HEK293 (cell line): ENCODE measurements around the gene SH3GLB1.
A peak's percentile ranks its signal among the peaks of the same experiment; 100 is the strongest.

Experiments used
- CTCF ChIA-PET: fragments of 350-600 bp; formaldehyde crosslinking; extraction: SDS; loops from one replicate; lab custom pipeline; 2021; ENCODE audit warnings: antibody characterized with exemption; lab: Yijun Ruan, JAX
- POLR2A ChIA-PET: fragments of 300-600 bp; formaldehyde crosslinking; extraction: SDS; loops from one replicate; lab custom pipeline; 2020; ENCODE audit warnings: antibody characterized with exemption, inconsistent platforms; lab: Yijun Ruan, JAX
- H3K27ac ChIP-seq: fragments of 200-500 bp; sonication (Bioruptor generic); 2 replicates; pipeline ENCODE4 v1.5.1; 2014; ENCODE audit warnings: low read depth, low read length, control low read depth, inconsistent platforms; ENCODE audit errors: extremely low read depth
- H3K36me3 ChIP-seq, 2 experiments: fragments of 200-500 bp in 1 of 2; sonication (Bioruptor generic) in 1 of 2; 1 replicate in 1 of 2; 2 replicates in 1 of 2; pipeline ENCODE4 v1.5.1; 2014 to 2017; ENCODE audit warnings: inconsistent platforms in 2 of 2, low read length in 2 of 2; ENCODE audit not compliant: control insufficient read depth in 2 of 2, insufficient read depth in 1 of 2
- H3K4me1 ChIP-seq: fragments of 200-500 bp; sonication (Bioruptor generic); 2 replicates; pipeline ENCODE4 v1.5.1; 2014; ENCODE audit warnings: mild to moderate bottlenecking, low read length, inconsistent platforms; ENCODE audit not compliant: control insufficient read depth, insufficient read depth
- H3K4me3 ChIP-seq: 2 replicates; pipeline ENCODE4 v1.5.1; 2011; ENCODE audit warnings: low read depth, mild to moderate bottlenecking, control low read depth, low read length, moderate library complexity
- H3K9me3 ChIP-seq: fragments of 200-500 bp; sonication (Bioruptor generic); 2 replicates; pipeline ENCODE4 v1.5.1; 2014; ENCODE audit warnings: low read depth, low read length, inconsistent platforms; ENCODE audit not compliant: control insufficient read depth, insufficient read depth
- GLI2 ChIP-seq: fragments of 450-650 bp; formaldehyde crosslinking; IDR thresholded peaks from 2 replicates; pipeline ENCODE4; 2017; ENCODE audit warnings: missing biosample characterization, missing genetic modification characterization, low read depth, borderline replicate concordance
- GLI4 ChIP-seq: fragments of 450-650 bp; formaldehyde crosslinking; IDR thresholded peaks from 2 replicates; pipeline ENCODE4 v1.5.1; 2016; ENCODE audit warnings: missing biosample characterization, missing genetic modification characterization
- GLIS2 ChIP-seq: fragments of 450-650 bp; formaldehyde crosslinking; IDR thresholded peaks from 2 replicates; pipeline ENCODE4 v1.5.1; 2016; ENCODE audit warnings: missing biosample characterization, missing genetic modification characterization
- HOXD13 ChIP-seq: sonication (generic); formaldehyde crosslinking; IDR thresholded peaks from 2 replicates; pipeline ENCODE4 v1.8.0; 2022; ENCODE audit warnings: missing genetic modification reagents, borderline replicate concordance
- MYNN ChIP-seq: fragments of 450-650 bp; formaldehyde crosslinking; IDR thresholded peaks from 2 replicates; pipeline ENCODE4 v1.5.1; 2016; ENCODE audit warnings: missing biosample characterization, missing genetic modification characterization, borderline replicate concordance
- OSR2 ChIP-seq: fragments of 450-650 bp; formaldehyde crosslinking; IDR thresholded peaks from 2 replicates; pipeline ENCODE4 v1.5.1; 2016; ENCODE audit warnings: missing biosample characterization, missing genetic modification characterization
- SCRT2 ChIP-seq: fragments of 450-650 bp; formaldehyde crosslinking; IDR thresholded peaks from 2 replicates; pipeline ENCODE4 v1.5.1; 2016; ENCODE audit warnings: missing biosample characterization, missing genetic modification characterization
- SP7 ChIP-seq: fragments of 450-650 bp; formaldehyde crosslinking; IDR thresholded peaks from 2 replicates; pipeline ENCODE4 v1.5.1; 2016; ENCODE audit warnings: missing biosample characterization, missing genetic modification characterization
- TCF7L2 ChIP-seq: IDR thresholded peaks from 2 replicates; pipeline ENCODE4 v1.6.1; 2011; ENCODE audit warnings: low read depth, mild to moderate bottlenecking, inconsistent platforms, low read length, moderate library complexity, borderline replicate concordance
- ZBTB20 ChIP-seq: fragments of 450-650 bp; formaldehyde crosslinking; IDR thresholded peaks from 2 replicates; pipeline ENCODE4 v1.5.1; 2016; ENCODE audit warnings: missing biosample characterization, missing genetic modification characterization
- ZBTB7A ChIP-seq: fragments of 450-650 bp; formaldehyde crosslinking; IDR thresholded peaks from 2 replicates; pipeline ENCODE4 v1.5.1; 2016; ENCODE audit warnings: low read depth, missing biosample characterization, missing genetic modification characterization
- ZFP69B ChIP-seq: fragments of 450-650 bp; formaldehyde crosslinking; IDR thresholded peaks from 2 replicates; pipeline ENCODE4 v1.5.1; 2016; ENCODE audit warnings: missing biosample characterization, missing genetic modification characterization
- ZNF138 ChIP-seq: fragments of 450-650 bp; formaldehyde crosslinking; IDR thresholded peaks from 2 replicates; pipeline ENCODE4 v1.5.1; 2016; ENCODE audit warnings: missing biosample characterization, missing genetic modification characterization, borderline replicate concordance
- ZNF19 ChIP-seq: fragments of 450-650 bp; formaldehyde crosslinking; IDR thresholded peaks from 2 replicates; pipeline ENCODE4; 2016; ENCODE audit warnings: missing biosample characterization, missing genetic modification characterization, low read depth
- ZNF214 ChIP-seq: fragments of 450-650 bp; formaldehyde crosslinking; IDR thresholded peaks from 2 replicates; pipeline ENCODE4 v1.5.1; 2017; ENCODE audit warnings: missing biosample characterization, mild to moderate bottlenecking, missing genetic modification characterization, borderline replicate concordance
- ZNF266 ChIP-seq: fragments of 450-650 bp; formaldehyde crosslinking; IDR thresholded peaks from 2 replicates; pipeline ENCODE4 v1.5.1; 2016; ENCODE audit warnings: missing biosample characterization, missing genetic modification characterization, low read depth
- ZNF302 ChIP-seq: fragments of 450-650 bp; formaldehyde crosslinking; IDR thresholded peaks from 2 replicates; pipeline ENCODE4 v1.5.1; 2016; ENCODE audit warnings: missing biosample characterization, missing genetic modification characterization, low read depth
- ZNF311 ChIP-seq: fragments of 450-650 bp; formaldehyde crosslinking; IDR thresholded peaks from 2 replicates; pipeline ENCODE4 v1.5.1; 2017; ENCODE audit warnings: missing biosample characterization, missing genetic modification characterization, borderline replicate concordance
- ZNF350 ChIP-seq: fragments of 450-650 bp; formaldehyde crosslinking; IDR thresholded peaks from 2 replicates; pipeline ENCODE4 v1.5.0; 2017; ENCODE audit warnings: missing biosample characterization, mild to moderate bottlenecking, missing genetic modification characterization
- ZNF473 ChIP-seq: fragments of 450-650 bp; formaldehyde crosslinking; IDR thresholded peaks from 2 replicates; pipeline ENCODE4 v1.5.1; 2017; ENCODE audit warnings: missing biosample characterization, missing genetic modification characterization
- ZNF501 ChIP-seq: fragments of 450-650 bp; formaldehyde crosslinking; IDR thresholded peaks from 2 replicates; pipeline ENCODE4 v1.5.1; 2016; ENCODE audit warnings: missing biosample characterization, missing genetic modification characterization
- ZNF530 ChIP-seq: fragments of 450-650 bp; formaldehyde crosslinking; IDR thresholded peaks from 2 replicates; pipeline ENCODE4 v1.5.1; 2016; ENCODE audit warnings: low read depth, missing biosample characterization, missing genetic modification characterization
- ZNF600 ChIP-seq: fragments of 450-650 bp; formaldehyde crosslinking; IDR thresholded peaks from 2 replicates; pipeline ENCODE4 v1.5.1; 2016; ENCODE audit warnings: missing biosample characterization, missing genetic modification characterization
- ZNF645 ChIP-seq: fragments of 450-650 bp; formaldehyde crosslinking; IDR thresholded peaks from 2 replicates; pipeline ENCODE4; 2016; ENCODE audit warnings: missing biosample characterization, missing genetic modification characterization
- ZNF664 ChIP-seq: fragments of 450-650 bp; formaldehyde crosslinking; IDR thresholded peaks from 2 replicates; pipeline ENCODE4 v1.5.1; 2016; ENCODE audit warnings: missing biosample characterization, missing genetic modification characterization
- ZNF768 ChIP-seq: fragments of 450-650 bp; formaldehyde crosslinking; IDR thresholded peaks from 2 replicates; pipeline ENCODE4 v1.5.1; 2018; ENCODE audit warnings: missing biosample characterization, mild to moderate bottlenecking, missing genetic modification characterization
- ZXDB ChIP-seq: fragments of 450-650 bp; formaldehyde crosslinking; IDR thresholded peaks from 2 replicates; pipeline ENCODE4 v1.5.1; 2016; ENCODE audit warnings: missing biosample characterization, missing genetic modification characterization
- TF ChIP-seq, protein P1 (sequence below): fragments of 450-650 bp; formaldehyde crosslinking; IDR thresholded peaks from 2 replicates; pipeline ENCODE4 v1.5.1; 2017; ENCODE audit warnings: missing biosample characterization, missing genetic modification characterization
- TF ChIP-seq, protein P2 (sequence below): fragments of 450-650 bp; formaldehyde crosslinking; IDR thresholded peaks from 2 replicates; pipeline ENCODE4 v1.5.1; 2016; ENCODE audit warnings: missing biosample characterization, missing genetic modification characterization

SH3GLB1 gene

GRCh38 chr1:86778569-86779239, 74.3 kb downstream of the SH3GLB1 start (continued):
- TF ChIP-seq, protein P1, sequence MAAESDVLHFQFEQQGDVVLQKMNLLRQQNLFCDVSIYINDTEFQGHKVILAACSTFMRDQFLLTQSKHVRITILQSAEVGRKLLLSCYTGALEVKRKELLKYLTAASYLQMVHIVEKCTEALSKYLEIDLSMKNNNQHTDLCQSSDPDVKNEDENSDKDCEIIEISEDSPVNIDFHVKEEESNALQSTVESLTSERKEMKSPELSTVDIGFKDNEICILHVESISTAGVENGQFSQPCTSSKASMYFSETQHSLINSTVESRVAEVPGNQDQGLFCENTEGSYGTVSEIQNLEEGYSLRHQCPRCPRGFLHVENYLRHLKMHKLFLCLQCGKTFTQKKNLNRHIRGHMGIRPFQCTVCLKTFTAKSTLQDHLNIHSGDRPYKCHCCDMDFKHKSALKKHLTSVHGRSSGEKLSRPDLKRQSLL (tag by site-specific recombination) = no peak
- TF ChIP-seq ZXDB (tag by site-specific recombination) = no peak

- POLR2A ChIA-PET = no interaction called here
- peak overlapping the region; percentile 53 for H3K27ac ChIP-seq
- CTCF ChIA-PET = interaction anchor here (0.7 to 3.5 kb wide), 6 partner anchors 31 to 276 kb away, joined by 3 to 16 read pairs (median 6); no protein-coding TSS in a partner anchor
- no peak for TF ChIP-seq MYNN (tag by site-specific recombination)
- no peak for TF ChIP-seq ZNF311 (tag by site-specific recombination)
- TF ChIP-seq ZBTB7A (tag by site-specific recombination) = no peak
- TF ChIP-seq, protein P2, sequence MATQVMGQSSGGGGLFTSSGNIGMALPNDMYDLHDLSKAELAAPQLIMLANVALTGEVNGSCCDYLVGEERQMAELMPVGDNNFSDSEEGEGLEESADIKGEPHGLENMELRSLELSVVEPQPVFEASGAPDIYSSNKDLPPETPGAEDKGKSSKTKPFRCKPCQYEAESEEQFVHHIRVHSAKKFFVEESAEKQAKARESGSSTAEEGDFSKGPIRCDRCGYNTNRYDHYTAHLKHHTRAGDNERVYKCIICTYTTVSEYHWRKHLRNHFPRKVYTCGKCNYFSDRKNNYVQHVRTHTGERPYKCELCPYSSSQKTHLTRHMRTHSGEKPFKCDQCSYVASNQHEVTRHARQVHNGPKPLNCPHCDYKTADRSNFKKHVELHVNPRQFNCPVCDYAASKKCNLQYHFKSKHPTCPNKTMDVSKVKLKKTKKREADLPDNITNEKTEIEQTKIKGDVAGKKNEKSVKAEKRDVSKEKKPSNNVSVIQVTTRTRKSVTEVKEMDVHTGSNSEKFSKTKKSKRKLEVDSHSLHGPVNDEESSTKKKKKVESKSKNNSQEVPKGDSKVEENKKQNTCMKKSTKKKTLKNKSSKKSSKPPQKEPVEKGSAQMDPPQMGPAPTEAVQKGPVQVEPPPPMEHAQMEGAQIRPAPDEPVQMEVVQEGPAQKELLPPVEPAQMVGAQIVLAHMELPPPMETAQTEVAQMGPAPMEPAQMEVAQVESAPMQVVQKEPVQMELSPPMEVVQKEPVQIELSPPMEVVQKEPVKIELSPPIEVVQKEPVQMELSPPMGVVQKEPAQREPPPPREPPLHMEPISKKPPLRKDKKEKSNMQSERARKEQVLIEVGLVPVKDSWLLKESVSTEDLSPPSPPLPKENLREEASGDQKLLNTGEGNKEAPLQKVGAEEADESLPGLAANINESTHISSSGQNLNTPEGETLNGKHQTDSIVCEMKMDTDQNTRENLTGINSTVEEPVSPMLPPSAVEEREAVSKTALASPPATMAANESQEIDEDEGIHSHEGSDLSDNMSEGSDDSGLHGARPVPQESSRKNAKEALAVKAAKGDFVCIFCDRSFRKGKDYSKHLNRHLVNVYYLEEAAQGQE = no peak
- no peak for TF ChIP-seq ZNF473 (tag by site-specific recombination)
- TF ChIP-seq ZNF645 = no peak
- no peak for TF ChIP-seq GLI2 (tag by site-specific recombination)
- TF ChIP-seq ZNF530 (tag by site-specific recombination) = no peak
- peak; percentile 27; the same call in 1 of the 2 replicates for TF ChIP-seq SCRT2 (tag by site-specific recombination)
- TF ChIP-seq HOXD13 (CRISPR knock-in tag) = no peak
- TF ChIP-seq GLIS2 (tag by site-specific recombination) = no peak
- TF ChIP-seq ZFP69B = no peak
- no peak for TF ChIP-seq GLI4 (tag by site-specific recombination)
- TF ChIP-seq ZBTB20 (tag by site-specific recombination) = 0 out of 2 replicates have a peak, but pooled peaks have one; percentile 33
- peak; percentile 81 for TF ChIP-seq OSR2 (tag by site-specific recombination)
- TF ChIP-seq ZNF138 = no peak
- no peak for TF ChIP-seq ZNF19 (tag by site-specific recombination)
- peak; percentile 56; the same call in 1 of the 2 replicates for TF ChIP-seq TCF7L2
- TF ChIP-seq ZNF214 (tag by site-specific recombination) = no peak
- peak; percentile 65; the same call in 1 of the 2 replicates for TF ChIP-seq SP7
- TF ChIP-seq ZNF664 (tag by site-specific recombination) = no peak
- peak; percentile 47 for TF ChIP-seq ZNF501
- TF ChIP-seq ZNF600 (tag by site-specific recombination) = peak; percentile 82
- TF ChIP-seq ZNF350 (tag by site-specific recombination) = no peak
- no peak for TF ChIP-seq ZNF768 (tag by site-specific recombination)
- TF ChIP-seq ZNF266 (tag by site-specific recombination) = no peak
- TF ChIP-seq ZNF302 (tag by site-specific recombination) = no peak
Measured at GRCh38 chr1:86779308-86780191, 75.2 kb downstream of the SH3GLB1 start.

More at GRCh38 chr1:86779308-86780191, 75.2 kb downstream of the SH3GLB1 start:
- Histone ChIP-seq H3K36me3 (no peaks in the 10 kb centered on the region), H3K4me3 (no peak overlapping the region), H3K4me1 (peaks cover 31% of the 10 kb centered on the region), H3K9me3 (no peaks in the 10 kb centered on the region)
